HepG2 (cell line): ENCODE measurements around the gene CBLB. TPM values are rescaled to one million over a fixed set of nuclear protein-coding genes. Genes with fewer than 3 reads are reported as not detected.

Experiments
- ATAC-seq: fragments of 200-7000 bp; cut with Tn5 transposase; 3 replicates; pipeline ENCODE4 v1.9.1; 2020; ENCODE audit warnings: mild to moderate bottlenecking, moderate library complexity
- BruUV-seq: library from RNA; stranded (reverse); fragments of 400-500 nt; replicated peaks from 2 replicates; lab custom pipeline; 2021; lab: Mats Ljungman, UMichigan
- CTCF ChIA-PET: fragments of 300-600 bp; formaldehyde crosslinking; extraction: SDS; loops from one replicate; lab custom pipeline; 2021; ENCODE audit warnings: low total read pairs, inconsistent platforms, low intra/inter-chr PET ratio; lab: Yijun Ruan, JAX
- POLR2A ChIA-PET: fragments of 350-600 bp; sonication (Branson Sonifier 250); formaldehyde crosslinking; loops from one replicate; lab custom pipeline; 2020; ENCODE audit warnings: antibody characterized with exemption, inconsistent platforms; lab: Yijun Ruan, JAX
- DNase-seq: peaks from one replicate; pipeline ENCODE4 v3.0.0-alpha.2; 2015; ENCODE audit warnings: low spot score
- FAIRE-seq: peaks from 3 replicates; lab custom pipeline; 2011; peaks lifted over from hg19 to GRCh38; lab: Jason Lieb, UNC
- H2AFZ ChIP-seq: one replicate; pipeline ENCODE4 v1.6.1; 2011; ENCODE audit warnings: low read length, inconsistent platforms
- H3K27ac ChIP-seq: fragments of 300-600 bp; 3 replicates; pipeline ENCODE4 v1.8.0; 2011; ENCODE audit warnings: mixed run types, mild to moderate bottlenecking, mixed read lengths, low read length, inconsistent platforms; ENCODE audit not compliant: insufficient read depth; ENCODE audit errors: extremely low read length
- H3K27me3 ChIP-seq, 2 experiments: fragments of 200-600 bp in 1 of 2; 2 replicates in 1 of 2; 3 replicates in 1 of 2; pipeline versions ENCODE4 v1.6.0 to v1.8.0; 2011; ENCODE audit warnings: low read length in 2 of 2, mild to moderate bottlenecking in 2 of 2, moderate library complexity in 2 of 2, inconsistent platforms in 1 of 2; ENCODE audit not compliant: insufficient read depth in 2 of 2, control insufficient read depth in 1 of 2
- H3K36me3 ChIP-seq, 2 experiments: fragments of 200-600 bp in 1 of 2; replicated peaks in 1 of 2; 2 replicates in 1 of 2; 3 replicates in 1 of 2; pipeline versions ENCODE4 v1.5.1 to v1.8.0; 2011; ENCODE audit warnings: low read length in 2 of 2, inconsistent platforms in 1 of 2; ENCODE audit not compliant: insufficient read depth in 2 of 2, control insufficient read depth in 1 of 2
- H3K4me1 ChIP-seq: 2 replicates; pipeline ENCODE4 v1.5.1; 2012; ENCODE audit warnings: low read length, inconsistent platforms; ENCODE audit not compliant: insufficient read depth
- H3K4me2 ChIP-seq: 2 replicates; pipeline ENCODE4 v1.6.0; 2011; ENCODE audit warnings: low read depth, low read length, inconsistent platforms
- H3K4me3 ChIP-seq, 3 experiments: fragments of 200-600 bp in 1 of 3; sonication (generic), shearing (Covaris generic) in 1 of 3; replicated peaks in 1 of 3; 2 replicates each; pipeline ENCODE4 v1.5.1; 2011 to 2016; ENCODE audit warnings: low read length in 3 of 3, inconsistent platforms in 2 of 3, low read depth in 2 of 3, mild to moderate bottlenecking in 2 of 3, control low read depth in 1 of 3, mixed read lengths in 1 of 3; ENCODE audit not compliant: insufficient read depth in 1 of 3
- H3K79me2 ChIP-seq: one replicate; pipeline ENCODE4 v1.6.1; 2011; ENCODE audit warnings: low read length, inconsistent platforms; ENCODE audit not compliant: insufficient read depth
- H3K9ac ChIP-seq: 2 replicates; pipeline ENCODE4 v1.6.0; 2011; ENCODE audit warnings: mild to moderate bottlenecking, low read depth, low read length, inconsistent platforms; ENCODE audit not compliant: insufficient read depth
- H3K9me3 ChIP-seq: 2 replicates; pipeline ENCODE4 v1.5.1; 2012; ENCODE audit warnings: mild to moderate bottlenecking, low read length
- H4K20me1 ChIP-seq: 2 replicates; pipeline ENCODE4 v1.6.0; 2011; ENCODE audit warnings: inconsistent platforms, mild to moderate bottlenecking, low read length, moderate library complexity; ENCODE audit not compliant: insufficient read depth
- ELF1 ChIP-seq: sonication (generic); formaldehyde crosslinking; IDR thresholded peaks from 2 replicates; pipeline ENCODE4 v1.4.0; 2020; ENCODE audit warnings: missing genetic modification reagents
- MAFK ChIP-seq, 2 experiments: IDR thresholded peaks in 1 of 2; conservative IDR thresholded peaks in 1 of 2; 2 replicates each; pipeline ENCODE4 v1.6.1; 2011; ENCODE audit warnings: improper control_type of control experiment in 2 of 2, low read length in 2 of 2
- PBX2 ChIP-seq: IDR thresholded peaks from 2 replicates; pipeline ENCODE4 v1.6.1; 2016; ENCODE audit warnings: control low read depth
- ZKSCAN5 ChIP-seq: sonication (generic); formaldehyde crosslinking; IDR thresholded peaks from 2 replicates; pipeline ENCODE4 v1.5.1; 2020; ENCODE audit warnings: mild to moderate bottlenecking, missing genetic modification reagents
- ZNF224 ChIP-seq: sonication (generic); formaldehyde crosslinking; IDR thresholded peaks from 2 replicates; pipeline ENCODE4 v1.5.0; 2020; ENCODE audit warnings: mild to moderate bottlenecking, missing genetic modification reagents
- ZNF414 ChIP-seq: sonication (generic); formaldehyde crosslinking; IDR thresholded peaks from 2 replicates; pipeline ENCODE4 v1.5.0; 2020; ENCODE audit warnings: missing genetic modification reagents
- WGBS: methylation state at CpG from one replicate; pipeline ENCODE4 v1.1.6; 2017; ENCODE audit warnings: low lambda C conversion rate; 5-methylcytosine and 5-hydroxymethylcytosine counted together
- in situ Hi-C: cut with HindIII; loops from 2 replicates; pipeline ENCODE4 v1.10.0; 2017; ENCODE audit warnings: low pct_unique_long_range_greater_than_20kb; ENCODE audit not compliant: extremely low pct_ligation_motif_present
- intact Hi-C: fragments of 100-400 bp; cut with micrococcal nuclease; formaldehyde crosslinking; loops from one replicate; pipeline ENCODE4 v1.10.0; 2022; ENCODE audit not compliant: unreplicated experiment
- polyA plus RNA-seq, 8 experiments: library from polyadenylated mRNA; depleted of rRNA in 3 of 8; stranded (reverse) in 7 of 8; unstranded in 1 of 8; fragments of >200 nt; fragmentation: Illumina TruSeq in 4 of 8; extraction: Trizol in 4 of 8; gene quantifications; 2 replicates each; pipeline versions ENCODE4 v1.2.1 to v1.2.3, GENCODE V29; 2011 to 2016; ENCODE audit warnings: low read depth in 4 of 8, missing spikeins in 1 of 8, mixed read lengths in 1 of 8; ENCODE audit not compliant: insufficient read depth in 1 of 8
- total RNA-seq, 5 experiments: library from RNA; depleted of rRNA; stranded (reverse); fragments of >200 nt; fragmentation: Illumina TruSeq; extraction: Trizol; gene quantifications; 2 replicates each; pipeline ENCODE4 v1.2.3, GENCODE V29; 2016; ENCODE audit warnings: low read depth in 1 of 5

CBLB gene
- total and polyA plus RNA-seq, 2 of the 13 experiments (the other 11 are each of a cell fraction or from before 2014, with no cell fraction given): 9.8 to 16.4 TPM

GRCh38 chr3:105864212-105864611 lies 4.6 kb downstream of the CBLB start:
- WGBS: 97% methylated on average over 4 of the region's 4 CpGs
- Histone ChIP-seq H3K9me3 (no peaks in the 10 kb centered on the region), H3K4me3 (no peak overlapping the region), H3K4me2 (0 out of 2 replicates have a peak overlapping the region, but pooled peaks have one; percentile 79), H3K27ac (no peak overlapping the region), H3K27me3 (no peaks in the 10 kb centered on the region; a peak in 1 of 5 replicates), H2AFZ (no peak overlapping the region), H3K36me3 (peaks cover 4 to 20% of the 10 kb centered on the region in 2 experiments; a peak in 4 of 5 replicates), H4K20me1 (peaks cover 19% of the 10 kb centered on the region), H3K4me1 (peaks cover 51% of the 10 kb centered on the region), H3K9ac (no peak overlapping the region), H3K79me2 (peaks cover 73% of the 10 kb centered on the region)
- ChIA-PET CTCF (no interaction called here), POLR2A (no interaction called here)
- intact Hi-C loops (loop anchor here (10.0 kb wide), 1 partner anchor 289 kb away; no protein-coding TSS in a partner anchor), in situ Hi-C loops (no loop called here)
- DNase-seq (no peak), FAIRE-seq (no peak), ATAC-seq (no peak)
- no peak for TF ChIP-seq PBX2
- no peak for TF ChIP-seq ELF1 (CRISPR knock-in tag)
- TF ChIP-seq ZNF414 (CRISPR knock-in tag): no peak
- BruUV-seq: no TSS peak

- Histone ChIP-seq H3K9ac (no peak overlapping the region), H3K4me1 (peaks cover 51% of the 10 kb centered on the region), H3K36me3 (peaks cover 4 to 23% of the 10 kb centered on the region in 2 experiments; a peak in 4 of 5 replicates), H2AFZ (no peak overlapping the region), H3K4me3 (no peak overlapping the region), H3K9me3 (no peaks in the 10 kb centered on the region), H3K79me2 (peaks cover 77% of the 10 kb centered on the region), H3K27me3 (no peaks in the 10 kb centered on the region; a peak in 1 of 5 replicates), H4K20me1 (peaks cover 20% of the 10 kb centered on the region), H3K27ac (no peak overlapping the region), H3K4me2 (no peak overlapping the region; the same call in 1 of the 2 replicates)
- 100% methylated on average over 1 of the region's 1 CpG for WGBS
- no peak for DNase-seq
- no peak for FAIRE-seq
- CTCF ChIA-PET: no interaction called here
- in situ Hi-C loops (no loop called here), intact Hi-C loops (loop anchor here (10.0 kb wide), 1 partner anchor 289 kb away; no protein-coding TSS in a partner anchor)
- BruUV-seq: no TSS peak
- ATAC-seq: no peak
- TF ChIP-seq MAFK (conservative IDR thresholded peaks at IDR 0.05 in 1 of 2, IDR thresholded peaks at IDR 0.05 in 1 of 2; ENCODE audit: low read length in 2 of 2) (peak in 1 of 2 experiments; percentile 68; a peak in 3 of 4 replicates), ZNF224 (no peak), ZKSCAN5 (CRISPR knock-in tag) (no peak)
- TF ChIP-seq, all 625 proteins: peak for 1
- POLR2A ChIA-PET: no interaction called here
Measured at GRCh38 chr3:105863608-105864007, 5.2 kb downstream of the CBLB start.
